RWPE1 (cell line): ENCODE measurements around the gene CLASP1.

Experiments
- CTCF ChIA-PET: fragments of 350-600 bp; sonication (Branson Sonifier 250); formaldehyde crosslinking; extraction: SDS; loops from one replicate; lab custom pipeline; 2021; lab: Yijun Ruan, JAX
- POLR2A ChIA-PET: fragments of 400-600 bp; formaldehyde crosslinking; extraction: SDS; loops from one replicate; lab custom pipeline; 2020; ENCODE audit warnings: antibody characterized with exemption; ENCODE audit not compliant: low non-redundant PET; lab: Yijun Ruan, JAX
- DNase-seq: peaks from one replicate; pipeline ENCODE4 v3.0.0; 2012; ENCODE audit warnings: low spot score
- H3K27ac ChIP-seq: fragments of 450-650 bp; 2 replicates; pipeline ENCODE4 v1.5.1; 2017
- TF ChIP-seq, protein P1 (sequence below): fragments of 450-650 bp; conservative IDR thresholded peaks from 2 replicates; pipeline ENCODE4 v1.5.1; 2017; ENCODE audit warnings: low read depth, mild to moderate bottlenecking

Gene CLASP1

DNA sequence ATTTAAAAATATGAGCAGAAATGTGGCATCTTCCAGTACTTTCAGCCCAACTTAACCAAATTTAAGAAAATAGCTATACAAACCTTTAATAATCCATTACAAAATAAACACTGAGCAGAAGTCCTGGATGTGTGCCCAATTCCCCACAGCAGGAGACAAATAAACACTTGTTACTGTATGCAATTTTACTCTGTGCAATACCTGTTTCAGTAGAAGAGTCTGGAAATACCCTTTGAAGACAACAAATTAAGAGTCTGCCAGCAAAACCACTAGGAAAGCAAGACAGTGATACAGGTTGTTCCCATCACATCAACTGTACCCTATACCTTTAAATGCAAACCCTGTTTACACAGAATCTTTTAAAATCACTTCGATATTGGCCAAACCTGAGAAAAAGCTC lies 160.0 kb downstream of the CLASP1 start:
- no peak overlapping the region for H3K27ac ChIP-seq
- DNase-seq = no peak
- TF ChIP-seq, protein P1, sequence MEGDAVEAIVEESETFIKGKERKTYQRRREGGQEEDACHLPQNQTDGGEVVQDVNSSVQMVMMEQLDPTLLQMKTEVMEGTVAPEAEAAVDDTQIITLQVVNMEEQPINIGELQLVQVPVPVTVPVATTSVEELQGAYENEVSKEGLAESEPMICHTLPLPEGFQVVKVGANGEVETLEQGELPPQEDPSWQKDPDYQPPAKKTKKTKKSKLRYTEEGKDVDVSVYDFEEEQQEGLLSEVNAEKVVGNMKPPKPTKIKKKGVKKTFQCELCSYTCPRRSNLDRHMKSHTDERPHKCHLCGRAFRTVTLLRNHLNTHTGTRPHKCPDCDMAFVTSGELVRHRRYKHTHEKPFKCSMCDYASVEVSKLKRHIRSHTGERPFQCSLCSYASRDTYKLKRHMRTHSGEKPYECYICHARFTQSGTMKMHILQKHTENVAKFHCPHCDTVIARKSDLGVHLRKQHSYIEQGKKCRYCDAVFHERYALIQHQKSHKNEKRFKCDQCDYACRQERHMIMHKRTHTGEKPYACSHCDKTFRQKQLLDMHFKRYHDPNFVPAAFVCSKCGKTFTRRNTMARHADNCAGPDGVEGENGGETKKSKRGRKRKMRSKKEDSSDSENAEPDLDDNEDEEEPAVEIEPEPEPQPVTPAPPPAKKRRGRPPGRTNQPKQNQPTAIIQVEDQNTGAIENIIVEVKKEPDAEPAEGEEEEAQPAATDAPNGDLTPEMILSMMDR = no peak
- ChIA-PET POLR2A (no interaction called here), CTCF (no interaction called here)

GRCh38 chr2:121486191-121486790 lies 163.0 kb downstream of the CLASP1 start:
- ChIA-PET POLR2A (no interaction called here), CTCF (no interaction called here)
- DNase-seq = no peak
- TF ChIP-seq, protein P1 = no peak
- H3K27ac ChIP-seq = no peak overlapping the region

DNA sequence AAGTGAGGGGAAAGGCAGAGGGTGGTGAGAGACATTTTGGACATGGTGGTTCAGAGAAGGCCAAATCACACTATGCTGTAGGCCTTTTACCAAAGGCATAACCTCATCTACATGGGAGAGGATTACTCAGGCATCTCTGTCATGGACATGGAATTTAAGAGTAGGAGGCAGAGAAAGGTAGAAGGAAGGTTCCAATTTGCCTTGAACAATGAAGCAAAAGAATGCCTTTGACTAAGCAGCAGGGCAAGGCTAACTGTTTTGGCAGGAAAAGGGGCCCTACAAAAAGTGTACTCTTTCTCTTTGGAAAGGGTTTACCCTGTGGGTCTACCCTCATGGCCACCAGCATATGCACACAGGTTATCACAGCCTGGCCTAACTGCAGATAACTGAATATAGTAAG lies 164.2 kb downstream of the CLASP1 start:
- DNase-seq = peak; percentile 73
- H3K27ac ChIP-seq = peak overlapping the region; percentile 58; the same call in 1 of the 2 replicates
- POLR2A ChIA-PET = no interaction called here
- CTCF ChIA-PET = no interaction called here
- TF ChIP-seq, protein P1 = no peak

- CTCF ChIA-PET = no interaction called here
- POLR2A ChIA-PET = no interaction called here
- no peak overlapping the region for H3K27ac ChIP-seq
- TF ChIP-seq, protein P1 = no peak
- DNase-seq = no peak
Observed at GRCh38 chr2:121483846-121484245, 165.4 kb downstream of the CLASP1 start.

DNA sequence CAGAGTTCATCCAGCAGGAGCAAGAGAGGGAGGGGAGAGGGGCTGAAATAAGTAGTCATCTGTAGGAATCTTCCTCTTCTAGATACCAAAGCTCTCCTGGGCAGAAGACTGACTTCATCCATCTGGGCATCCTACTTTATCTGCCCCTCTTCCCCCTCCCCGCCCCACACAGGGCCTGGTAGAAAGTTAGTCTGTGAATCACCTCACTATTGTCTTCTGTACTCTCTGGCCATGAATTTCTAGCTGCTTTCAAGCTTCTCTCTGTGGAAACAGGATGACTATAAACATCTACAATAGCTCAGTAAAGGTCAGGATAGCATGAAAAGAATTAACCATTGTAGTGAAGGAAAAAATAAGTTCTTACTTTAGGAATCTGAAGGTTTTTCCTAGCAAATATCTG lies 166.2 kb downstream of the CLASP1 start:
- H3K27ac ChIP-seq = no peak overlapping the region
- no peak for DNase-seq
- POLR2A ChIA-PET = no interaction called here
- CTCF ChIA-PET = interaction anchor here (0.5 kb wide), 1 partner anchor 675 kb away, joined by 4 read pairs; no protein-coding TSS in a partner anchor
- TF ChIP-seq, protein P1 = no peak

DNA sequence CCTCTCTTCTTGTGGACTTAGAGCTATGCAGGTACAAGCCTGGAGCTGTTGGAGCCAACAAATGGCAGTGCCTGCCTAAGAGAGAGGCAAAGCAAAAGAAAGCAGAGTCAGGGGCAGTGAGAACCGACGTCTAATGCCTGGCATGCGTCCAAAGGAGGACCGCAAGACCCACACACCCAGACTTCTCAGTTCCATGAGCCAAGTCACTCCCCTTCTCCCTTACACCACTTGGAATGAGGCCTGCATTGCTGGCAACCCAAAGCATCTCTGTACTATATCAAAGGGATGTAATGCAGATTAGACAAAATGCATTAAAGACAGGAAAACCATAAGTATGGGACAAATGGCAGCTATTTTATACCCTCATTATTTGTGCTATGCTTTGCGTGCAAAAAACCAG lies 168.4 kb downstream of the CLASP1 start:
- POLR2A ChIA-PET = no interaction called here
- CTCF ChIA-PET = interaction anchor here (0.7 kb wide), 1 partner anchor 80 kb away, joined by 4 read pairs; no protein-coding TSS in a partner anchor

More for the DNA sequence above, 168.4 kb downstream of the CLASP1 start:
- DNase-seq = no peak
- TF ChIP-seq, protein P1 = no peak
- peak overlapping the region; percentile 81 for H3K27ac ChIP-seq
